ENCODE data around the gene RTKN. TPM values are rescaled to one million over a fixed set of nuclear protein-coding genes. Genes with fewer than 3 reads are reported as not detected.

The RTKN gene
- total and polyA plus RNA-seq, 10 of the 15 experiments (the other 5 are each of a cell fraction or from before 2014, with no cell fraction given): 0.50 to 12.3 (median 5.4) TPM

- Histone ChIP-seq H3K36me3 (ENCODE audit: control insufficient read depth in 2 of 2, insufficient read depth in 2 of 2, low read length in 1 of 2) (peaks cover 0 to 12% of the 10 kb centered on the region in 2 experiments; a peak in 1 of 4 replicates), H3K27ac (ENCODE audit: control insufficient read depth, insufficient read depth) (no peak overlapping the region), H3K9me3 (replicated peaks; ENCODE audit: control insufficient read depth, insufficient read depth, low read length) (no peaks in the 10 kb centered on the region), H3K79me2 (ENCODE audit: control insufficient read depth, insufficient read depth, low read length) (peaks cover 9% of the 10 kb centered on the region), H3K27me3 (replicated peaks in 1 of 2; ENCODE audit: control insufficient read depth in 2 of 2, insufficient read depth in 2 of 2, low read length in 1 of 2) (no peaks in the 10 kb centered on the region), H3K4me1 (ENCODE audit: control insufficient read depth, insufficient read depth, low read length) (peaks cover 22% of the 10 kb centered on the region), H2AFZ (ENCODE audit: control insufficient read depth, low read depth, low read length) (no peak overlapping the region), H3K4me2 (ENCODE audit: control insufficient read depth, insufficient read depth) (no peak overlapping the region; the same call in 1 of the 2 replicates), H3K4me3 (peak overlapping the region; percentile 1; the same call in 1 of the 2 replicates), H3K9ac (ENCODE audit: control insufficient read depth, insufficient read depth, low read length) (no peak overlapping the region), H4K20me1 (ENCODE audit: control insufficient read depth, insufficient read depth) (no peaks in the 10 kb centered on the region)
- SMC1A ChIA-PET (ENCODE audit: uncharacterized antibody, unreplicated experiment): interaction anchor here (1.6 kb wide), 1 partner anchor 8 kb away, joined by 4 read pairs; no protein-coding TSS in a partner anchor
- DNase-seq (ENCODE audit: low read depth, low spot score) (no peak), ATAC-seq (no peak), FAIRE-seq (no peak)
- TF ChIP-seq HCFC1 (IDR thresholded peaks at IDR 0.05; ENCODE audit: low read length) (no peak), CTCF (IDR thresholded peaks at IDR 0.05 in 2 of 3, conservative IDR thresholded peaks at IDR 0.05 in 1 of 3; ENCODE audit: control insufficient read depth in 2 of 3, extremely low read depth in 1 of 3, insufficient read depth in 1 of 3, low read depth in 3 of 3, low read length in 3 of 3) (no peak), CHD4 (IDR thresholded peaks at IDR 0.05) (no peak), CREM (IDR thresholded peaks at IDR 0.05; ENCODE audit: low read depth) (no peak), CBX5 (IDR thresholded peaks at IDR 0.05; ENCODE audit: low read depth) (no peak), JUND (IDR thresholded peaks at IDR 0.05; ENCODE audit: low read depth, low read length) (no peak), POU2F2 (IDR thresholded peaks at IDR 0.05; ENCODE audit: borderline replicate concordance, low read depth, low read length) (no peak), PAX8 (IDR thresholded peaks at IDR 0.05) (no peak), TCF12 (IDR thresholded peaks at IDR 0.05; ENCODE audit: low read depth, low read length) (no peak)
- TF ChIP-seq, protein P1, sequence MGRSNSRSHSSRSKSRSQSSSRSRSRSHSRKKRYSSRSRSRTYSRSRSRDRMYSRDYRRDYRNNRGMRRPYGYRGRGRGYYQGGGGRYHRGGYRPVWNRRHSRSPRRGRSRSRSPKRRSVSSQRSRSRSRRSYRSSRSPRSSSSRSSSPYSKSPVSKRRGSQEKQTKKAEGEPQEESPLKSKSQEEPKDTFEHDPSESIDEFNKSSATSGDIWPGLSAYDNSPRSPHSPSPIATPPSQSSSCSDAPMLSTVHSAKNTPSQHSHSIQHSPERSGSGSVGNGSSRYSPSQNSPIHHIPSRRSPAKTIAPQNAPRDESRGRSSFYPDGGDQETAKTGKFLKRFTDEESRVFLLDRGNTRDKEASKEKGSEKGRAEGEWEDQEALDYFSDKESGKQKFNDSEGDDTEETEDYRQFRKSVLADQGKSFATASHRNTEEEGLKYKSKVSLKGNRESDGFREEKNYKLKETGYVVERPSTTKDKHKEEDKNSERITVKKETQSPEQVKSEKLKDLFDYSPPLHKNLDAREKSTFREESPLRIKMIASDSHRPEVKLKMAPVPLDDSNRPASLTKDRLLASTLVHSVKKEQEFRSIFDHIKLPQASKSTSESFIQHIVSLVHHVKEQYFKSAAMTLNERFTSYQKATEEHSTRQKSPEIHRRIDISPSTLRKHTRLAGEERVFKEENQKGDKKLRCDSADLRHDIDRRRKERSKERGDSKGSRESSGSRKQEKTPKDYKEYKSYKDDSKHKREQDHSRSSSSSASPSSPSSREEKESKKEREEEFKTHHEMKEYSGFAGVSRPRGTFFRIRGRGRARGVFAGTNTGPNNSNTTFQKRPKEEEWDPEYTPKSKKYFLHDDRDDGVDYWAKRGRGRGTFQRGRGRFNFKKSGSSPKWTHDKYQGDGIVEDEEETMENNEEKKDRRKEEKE (IDR thresholded peaks at IDR 0.05): no peak
- TF ChIP-seq, protein P2, sequence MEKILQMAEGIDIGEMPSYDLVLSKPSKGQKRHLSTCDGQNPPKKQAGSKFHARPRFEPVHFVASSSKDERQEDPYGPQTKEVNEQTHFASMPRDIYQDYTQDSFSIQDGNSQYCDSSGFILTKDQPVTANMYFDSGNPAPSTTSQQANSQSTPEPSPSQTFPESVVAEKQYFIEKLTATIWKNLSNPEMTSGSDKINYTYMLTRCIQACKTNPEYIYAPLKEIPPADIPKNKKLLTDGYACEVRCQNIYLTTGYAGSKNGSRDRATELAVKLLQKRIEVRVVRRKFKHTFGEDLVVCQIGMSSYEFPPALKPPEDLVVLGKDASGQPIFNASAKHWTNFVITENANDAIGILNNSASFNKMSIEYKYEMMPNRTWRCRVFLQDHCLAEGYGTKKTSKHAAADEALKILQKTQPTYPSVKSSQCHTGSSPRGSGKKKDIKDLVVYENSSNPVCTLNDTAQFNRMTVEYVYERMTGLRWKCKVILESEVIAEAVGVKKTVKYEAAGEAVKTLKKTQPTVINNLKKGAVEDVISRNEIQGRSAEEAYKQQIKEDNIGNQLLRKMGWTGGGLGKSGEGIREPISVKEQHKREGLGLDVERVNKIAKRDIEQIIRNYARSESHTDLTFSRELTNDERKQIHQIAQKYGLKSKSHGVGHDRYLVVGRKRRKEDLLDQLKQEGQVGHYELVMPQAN (conservative IDR thresholded peaks at IDR 0.05): no peak
- TF ChIP-seq, protein P3, sequence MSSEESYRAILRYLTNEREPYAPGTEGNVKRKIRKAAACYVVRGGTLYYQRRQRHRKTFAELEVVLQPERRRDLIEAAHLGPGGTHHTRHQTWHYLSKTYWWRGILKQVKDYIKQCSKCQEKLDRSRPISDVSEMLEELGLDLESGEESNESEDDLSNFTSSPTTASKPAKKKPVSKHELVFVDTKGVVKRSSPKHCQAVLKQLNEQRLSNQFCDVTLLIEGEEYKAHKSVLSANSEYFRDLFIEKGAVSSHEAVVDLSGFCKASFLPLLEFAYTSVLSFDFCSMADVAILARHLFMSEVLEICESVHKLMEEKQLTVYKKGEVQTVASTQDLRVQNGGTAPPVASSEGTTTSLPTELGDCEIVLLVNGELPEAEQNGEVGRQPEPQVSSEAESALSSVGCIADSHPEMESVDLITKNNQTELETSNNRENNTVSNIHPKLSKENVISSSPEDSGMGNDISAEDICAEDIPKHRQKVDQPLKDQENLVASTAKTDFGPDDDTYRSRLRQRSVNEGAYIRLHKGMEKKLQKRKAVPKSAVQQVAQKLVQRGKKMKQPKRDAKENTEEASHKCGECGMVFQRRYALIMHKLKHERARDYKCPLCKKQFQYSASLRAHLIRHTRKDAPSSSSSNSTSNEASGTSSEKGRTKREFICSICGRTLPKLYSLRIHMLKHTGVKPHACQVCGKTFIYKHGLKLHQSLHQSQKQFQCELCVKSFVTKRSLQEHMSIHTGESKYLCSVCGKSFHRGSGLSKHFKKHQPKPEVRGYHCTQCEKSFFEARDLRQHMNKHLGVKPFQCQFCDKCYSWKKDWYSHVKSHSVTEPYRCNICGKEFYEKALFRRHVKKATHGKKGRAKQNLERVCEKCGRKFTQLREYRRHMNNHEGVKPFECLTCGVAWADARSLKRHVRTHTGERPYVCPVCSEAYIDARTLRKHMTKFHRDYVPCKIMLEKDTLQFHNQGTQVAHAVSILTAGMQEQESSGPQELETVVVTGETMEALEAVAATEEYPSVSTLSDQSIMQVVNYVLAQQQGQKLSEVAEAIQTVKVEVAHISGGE (CRISPR knock-in tag; IDR thresholded peaks at IDR 0.05): no peak
- POLR2A ChIA-PET: interaction anchor here (0.7 to 0.9 kb wide), 2 partner anchors 15 to 17 kb away, joined by 3 read pairs; no protein-coding TSS in a partner anchor
- RAD21 ChIA-PET (ENCODE audit: unreplicated experiment): interaction anchor here (0.6 to 1.5 kb wide), 3 partner anchors 10 to 31 kb away, joined by 3 read pairs; no protein-coding TSS in a partner anchor
- 86% methylated on average over 9 of the region's 9 CpGs for WGBS (ENCODE audit: insufficient coverage, insufficient replicate concordance, low lambda C conversion rate, missing lambda C conversion rate)
- no TSS peak for BruUV-seq (replicated peaks)
- in situ Hi-C loops (cut with MboI) (no loop called here), intact Hi-C loops (cut with micrococcal nuclease; ENCODE audit: unreplicated experiment) (no loop called here)
- CTCF ChIA-PET: no interaction called here
Observed at GRCh38 chr2:74423231-74424095, 18.3 kb downstream of the RTKN start.
